ENCODE measurements around the gene SLC9C1.

Gene SLC9C1

DNA sequence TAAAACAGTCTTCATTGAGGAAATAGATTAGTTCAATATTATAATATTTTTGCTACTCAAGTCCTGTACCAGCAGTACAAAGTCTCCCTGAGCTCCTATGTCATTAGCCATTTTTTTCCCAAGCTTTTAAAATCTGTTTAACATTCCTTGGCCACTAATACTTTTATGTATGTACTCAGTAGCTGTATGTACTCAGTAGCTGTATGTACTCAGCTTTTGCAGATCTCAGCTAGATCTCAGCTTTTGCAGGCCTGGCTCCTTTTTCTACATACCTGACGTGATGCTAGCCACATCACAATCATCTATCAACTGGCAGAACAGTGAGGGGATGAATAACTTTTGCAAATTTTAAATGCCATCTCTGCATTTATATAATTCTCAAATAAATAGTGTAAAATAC, 13.8 kb downstream of the SLC9C1 start:
- Mint-ChIP-seq H3K4me1 (ENCODE audit: low read depth) (no peaks in the 10 kb centered on the region), H3K9me3 (no peaks in the 10 kb centered on the region), H3K36me3 (ENCODE audit: low read depth) (no peaks in the 10 kb centered on the region), H3K27ac (no peak overlapping the region), H3K4me3 (no peak overlapping the region), H3K27me3 (peaks cover 4% of the 10 kb centered on the region)

- H3K9me3 Mint-ChIP-seq: no peaks in the 10 kb centered on the region
- no peak overlapping the region for H3K4me3 Mint-ChIP-seq
- no peaks in the 10 kb centered on the region for H3K36me3 Mint-ChIP-seq (ENCODE audit: low read depth)
- H3K27me3 Mint-ChIP-seq: peaks cover 4% of the 10 kb centered on the region
- no peak overlapping the region for H3K27ac Mint-ChIP-seq
- H3K4me1 Mint-ChIP-seq (ENCODE audit: low read depth): no peaks in the 10 kb centered on the region
Observed at GRCh38 chr3:112273536-112273935, 20.5 kb downstream of the SLC9C1 start.

DNA sequence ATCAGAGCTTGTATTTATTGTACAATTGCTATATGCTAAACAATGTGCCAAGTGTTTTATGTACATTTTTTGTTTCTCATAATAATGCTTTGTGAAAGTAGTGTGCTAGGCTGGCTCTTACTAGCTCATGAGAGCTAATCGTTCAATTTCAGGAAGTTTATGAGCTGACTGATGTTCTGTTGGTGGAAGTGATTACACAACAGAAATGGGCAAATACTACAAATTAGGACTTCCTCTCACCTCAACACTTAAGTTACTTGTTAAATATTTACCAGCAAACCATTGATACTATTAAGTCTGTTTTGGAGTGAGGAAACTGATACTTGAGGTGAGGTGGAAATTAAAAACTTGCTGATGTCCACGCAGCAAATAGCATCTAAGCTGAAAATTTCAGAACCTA, 32.3 kb downstream of the SLC9C1 start:
- no peak overlapping the region for H3K27ac Mint-ChIP-seq
- H3K9me3 Mint-ChIP-seq: no peaks in the 10 kb centered on the region
- peaks cover 13% of the 10 kb centered on the region for H3K4me1 Mint-ChIP-seq (ENCODE audit: low read depth)
- no peaks in the 10 kb centered on the region for H3K36me3 Mint-ChIP-seq (ENCODE audit: low read depth)
- no peaks in the 10 kb centered on the region for H3K27me3 Mint-ChIP-seq
- no peak overlapping the region for H3K4me3 Mint-ChIP-seq

DNA sequence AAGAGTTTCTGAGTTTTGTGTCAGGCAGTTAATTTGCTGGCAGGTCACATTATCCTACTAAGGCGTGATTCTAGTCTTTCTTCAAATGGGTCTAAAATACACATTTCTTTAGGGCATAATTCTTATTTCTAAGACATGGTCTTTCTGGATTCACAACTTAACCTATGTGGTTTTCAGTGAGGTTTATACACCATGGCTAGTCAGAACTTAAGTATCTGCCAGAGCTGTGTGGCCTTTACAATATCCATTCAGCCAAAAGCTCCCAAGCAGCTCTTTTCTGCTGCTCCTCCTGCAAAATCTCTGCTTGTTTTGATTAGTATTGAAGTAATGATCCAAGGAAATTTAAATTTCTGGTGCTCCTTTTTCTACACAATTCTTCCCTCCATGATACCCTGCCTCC, 33.5 kb downstream of the SLC9C1 start:
- Mint-ChIP-seq H3K27ac (peak overlapping the region; percentile 42), H3K36me3 (ENCODE audit: low read depth) (no peaks in the 10 kb centered on the region), H3K9me3 (peaks cover 6% of the 10 kb centered on the region), H3K4me3 (no peak overlapping the region), H3K27me3 (no peaks in the 10 kb centered on the region), H3K4me1 (ENCODE audit: low read depth) (peaks cover 13% of the 10 kb centered on the region)

DNA sequence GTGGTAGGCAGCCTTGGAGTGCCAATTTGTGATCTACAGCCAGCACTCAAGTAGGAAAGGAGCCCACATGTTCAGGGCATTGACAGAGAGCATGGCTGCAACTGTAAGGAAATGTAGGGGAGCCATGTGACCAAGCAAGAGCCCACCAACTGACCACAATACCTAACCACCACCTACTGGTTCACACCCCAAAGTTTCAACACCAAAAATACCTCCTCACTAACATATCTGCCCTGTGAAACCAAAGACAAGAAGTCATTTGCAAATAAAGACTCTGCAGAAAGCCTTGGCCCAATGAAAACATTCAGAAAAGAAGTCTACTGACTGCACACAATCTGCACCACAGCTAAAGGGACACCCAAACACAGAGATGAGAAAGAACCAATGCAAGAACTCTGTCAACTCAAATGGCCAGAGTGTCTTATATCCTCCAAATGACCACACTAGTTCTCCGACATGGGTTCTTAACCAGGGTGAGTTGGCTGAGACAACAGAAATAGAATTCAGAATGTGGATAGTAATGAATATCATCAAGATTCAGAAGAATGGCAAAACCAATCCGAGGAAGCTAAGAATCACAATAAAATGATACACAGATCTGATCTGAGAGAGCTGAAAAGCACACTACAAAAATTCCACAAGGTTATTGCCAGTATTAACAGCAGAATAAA, 40.6 kb downstream of the SLC9C1 start:
- H3K27me3 Mint-ChIP-seq: no peaks in the 10 kb centered on the region
- H3K36me3 Mint-ChIP-seq (ENCODE audit: low read depth): no peaks in the 10 kb centered on the region
- H3K4me3 Mint-ChIP-seq: no peak overlapping the region
- H3K4me1 Mint-ChIP-seq (ENCODE audit: low read depth): no peaks in the 10 kb centered on the region
- H3K27ac Mint-ChIP-seq: no peak overlapping the region
- peaks cover 22% of the 10 kb centered on the region for H3K9me3 Mint-ChIP-seq

DNA sequence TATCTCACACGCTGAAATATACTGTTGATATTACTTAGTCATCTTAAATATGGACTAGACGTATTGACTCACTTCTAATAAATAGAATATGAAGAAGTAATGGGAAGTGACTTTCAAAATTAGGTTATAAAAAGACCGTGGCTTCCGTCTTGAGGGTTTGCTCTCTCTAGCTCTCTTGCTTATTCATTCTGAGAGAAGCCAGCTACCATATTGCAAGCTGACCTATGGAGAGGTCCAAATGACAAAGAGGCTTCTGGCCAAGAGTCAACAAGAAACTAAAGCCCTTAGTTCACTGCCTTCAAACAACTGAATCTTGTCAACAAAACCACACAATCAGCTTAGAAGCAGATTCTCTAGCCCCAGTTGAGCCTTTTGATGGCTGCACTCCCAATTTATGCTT, 46.1 kb downstream of the SLC9C1 start:
- no peaks in the 10 kb centered on the region for H3K9me3 Mint-ChIP-seq
- no peaks in the 10 kb centered on the region for H3K4me1 Mint-ChIP-seq (ENCODE audit: low read depth)
- H3K27me3 Mint-ChIP-seq: peaks cover 4% of the 10 kb centered on the region
- no peaks in the 10 kb centered on the region for H3K36me3 Mint-ChIP-seq (ENCODE audit: low read depth)
- H3K4me3 Mint-ChIP-seq: no peak overlapping the region
- no peak overlapping the region for H3K27ac Mint-ChIP-seq

DNA sequence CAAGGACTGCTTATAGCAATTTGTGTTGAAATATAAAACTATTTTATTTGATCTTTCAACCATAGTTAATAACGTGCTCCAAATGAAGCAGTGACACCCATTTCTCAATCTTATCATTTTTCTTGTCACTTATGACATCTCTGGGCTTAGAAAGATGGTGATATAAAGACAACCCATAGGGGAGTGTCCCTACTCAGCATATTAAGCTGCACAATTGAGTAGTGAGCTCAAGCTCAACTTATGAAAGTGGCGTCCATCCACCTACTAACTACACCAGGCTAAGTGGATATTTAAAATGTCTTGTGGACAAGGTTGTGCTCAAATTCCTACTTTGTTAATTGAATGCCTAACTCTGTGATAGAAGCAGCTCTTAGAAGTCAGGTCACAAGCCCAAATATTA, 46.7 kb downstream of the SLC9C1 start:
- no peak overlapping the region for H3K27ac Mint-ChIP-seq

DNA sequence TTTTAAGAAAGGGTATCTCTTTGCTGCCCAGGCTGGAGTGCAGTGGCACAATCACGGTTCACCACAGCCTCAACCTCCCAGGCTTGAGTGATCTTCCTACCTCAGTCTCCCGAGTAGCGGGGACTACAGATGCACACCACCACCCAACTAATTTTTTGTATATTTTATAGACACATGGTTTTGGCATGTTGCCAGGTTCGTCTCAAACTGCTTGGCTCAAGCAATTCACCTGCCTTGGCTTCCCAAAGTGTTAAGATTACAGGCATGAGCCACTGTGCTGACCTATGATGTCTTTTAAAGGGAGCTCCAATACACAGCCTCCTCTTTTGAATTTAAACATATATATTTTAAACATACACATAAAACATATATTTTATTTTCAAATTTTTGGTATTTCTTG, 60.9 kb downstream of the SLC9C1 start:
- H3K4me3 Mint-ChIP-seq: no peak overlapping the region
- no peaks in the 10 kb centered on the region for H3K36me3 Mint-ChIP-seq (ENCODE audit: low read depth)
- no peaks in the 10 kb centered on the region for H3K27me3 Mint-ChIP-seq
- peaks cover under 1% of the 10 kb centered on the region for H3K9me3 Mint-ChIP-seq
- H3K4me1 Mint-ChIP-seq (ENCODE audit: low read depth): no peaks in the 10 kb centered on the region
- H3K27ac Mint-ChIP-seq: no peak overlapping the region

More for the DNA sequence above, 46.7 kb downstream of the SLC9C1 start:
- no peaks in the 10 kb centered on the region for H3K9me3 Mint-ChIP-seq
- H3K36me3 Mint-ChIP-seq (ENCODE audit: low read depth): no peaks in the 10 kb centered on the region
- H3K4me3 Mint-ChIP-seq: no peak overlapping the region
- H3K4me1 Mint-ChIP-seq (ENCODE audit: low read depth): no peaks in the 10 kb centered on the region
- H3K27me3 Mint-ChIP-seq: peaks cover 4% of the 10 kb centered on the region

- H3K4me3 Mint-ChIP-seq: no peak overlapping the region
- H3K27ac Mint-ChIP-seq: no peak overlapping the region
- no peaks in the 10 kb centered on the region for H3K36me3 Mint-ChIP-seq (ENCODE audit: low read depth)
- no peaks in the 10 kb centered on the region for H3K27me3 Mint-ChIP-seq
- H3K9me3 Mint-ChIP-seq: peaks cover 6% of the 10 kb centered on the region
- no peaks in the 10 kb centered on the region for H3K4me1 Mint-ChIP-seq (ENCODE audit: low read depth)
Observed at GRCh38 chr3:112231727-112232126, 62.3 kb downstream of the SLC9C1 start.

DNA sequence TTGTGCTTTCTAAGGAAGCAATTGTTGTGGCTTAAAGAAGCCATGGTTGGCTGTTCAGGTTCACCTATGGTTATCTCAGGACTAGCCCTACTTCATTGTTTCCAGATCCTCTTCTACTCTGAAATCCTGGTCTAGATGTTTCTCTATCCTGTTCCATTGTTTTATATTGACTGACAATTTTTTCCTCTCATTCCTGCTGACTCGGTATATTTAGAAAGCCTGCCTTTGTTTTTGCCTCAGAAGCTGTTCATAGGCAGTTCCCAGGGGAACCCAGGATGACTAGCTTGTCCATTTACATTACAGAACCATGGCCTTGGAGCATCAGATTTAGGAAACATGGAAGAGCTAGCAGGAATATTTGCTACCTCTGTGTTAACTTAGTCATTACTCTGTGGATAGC, 64.0 kb downstream of the SLC9C1 start:
- H3K27ac Mint-ChIP-seq: no peak overlapping the region
- H3K4me3 Mint-ChIP-seq: no peak overlapping the region
- H3K4me1 Mint-ChIP-seq (ENCODE audit: low read depth): no peaks in the 10 kb centered on the region
- no peaks in the 10 kb centered on the region for H3K27me3 Mint-ChIP-seq
- peaks cover 19% of the 10 kb centered on the region for H3K9me3 Mint-ChIP-seq
- H3K36me3 Mint-ChIP-seq (ENCODE audit: low read depth): no peaks in the 10 kb centered on the region

GRCh38 chr3:112228786-112229185, 65.2 kb downstream of the SLC9C1 start:
- H3K9me3 Mint-ChIP-seq: peaks cover 31% of the 10 kb centered on the region
- H3K4me3 Mint-ChIP-seq: no peak overlapping the region
- H3K36me3 Mint-ChIP-seq (ENCODE audit: low read depth): no peaks in the 10 kb centered on the region
- no peaks in the 10 kb centered on the region for H3K27me3 Mint-ChIP-seq
- H3K27ac Mint-ChIP-seq: no peak overlapping the region
- H3K4me1 Mint-ChIP-seq (ENCODE audit: low read depth): no peaks in the 10 kb centered on the region

GRCh38 chr3:112200317-112200666, 93.7 kb downstream of the SLC9C1 start:
- H3K4me3 Mint-ChIP-seq: no peak overlapping the region
- H3K9me3 Mint-ChIP-seq: peaks cover 7% of the 10 kb centered on the region
- H3K27ac Mint-ChIP-seq: no peak overlapping the region
- H3K36me3 Mint-ChIP-seq (ENCODE audit: low read depth): no peaks in the 10 kb centered on the region
- H3K27me3 Mint-ChIP-seq: no peaks in the 10 kb centered on the region
- no peaks in the 10 kb centered on the region for H3K4me1 Mint-ChIP-seq (ENCODE audit: low read depth)

- Mint-ChIP-seq H3K27me3 (no peaks in the 10 kb centered on the region), H3K27ac (no peak overlapping the region), H3K4me1 (ENCODE audit: low read depth) (no peaks in the 10 kb centered on the region), H3K36me3 (ENCODE audit: low read depth) (no peaks in the 10 kb centered on the region), H3K9me3 (peaks cover 7% of the 10 kb centered on the region), H3K4me3 (no peak overlapping the region)
Observed at GRCh38 chr3:112199622-112200316, 94.2 kb downstream of the SLC9C1 start.

GRCh38 chr3:112197131-112197530, 96.9 kb downstream of the SLC9C1 start:
- no peaks in the 10 kb centered on the region for H3K4me1 Mint-ChIP-seq (ENCODE audit: low read depth)
- H3K4me3 Mint-ChIP-seq: no peak overlapping the region
- no peaks in the 10 kb centered on the region for H3K27me3 Mint-ChIP-seq
- H3K27ac Mint-ChIP-seq: no peak overlapping the region
- peaks cover 17% of the 10 kb centered on the region for H3K9me3 Mint-ChIP-seq
- peaks cover 10% of the 10 kb centered on the region for H3K36me3 Mint-ChIP-seq (ENCODE audit: low read depth)

GRCh38 chr3:112187300-112187699, 106.7 kb downstream of the SLC9C1 start:
- H3K27me3 Mint-ChIP-seq: no peaks in the 10 kb centered on the region
- H3K4me3 Mint-ChIP-seq: no peak overlapping the region
- H3K4me1 Mint-ChIP-seq (ENCODE audit: low read depth): no peaks in the 10 kb centered on the region
- peaks cover 3% of the 10 kb centered on the region for H3K36me3 Mint-ChIP-seq (ENCODE audit: low read depth)
- peaks cover 8% of the 10 kb centered on the region for H3K9me3 Mint-ChIP-seq
- no peak overlapping the region for H3K27ac Mint-ChIP-seq

Data from stimulated activated naive CD8-positive, alpha-beta T cell treated with anti-CD3 and anti-CD28 coated beads, Interleukin-15, Interleukin-2, amounts not matched to agents 100 ng/mL and 50 ng/mL, for 24 hours (primary cell).